HG02943 (cell line): Measurements from ENCODE around the gene PYGB.
A peak's percentile ranks its signal among the peaks of the same experiment; 100 is the strongest.

Experiments used
- ATAC-seq: cut with Tn5 transposase; IDR thresholded peaks from one replicate; pipeline ENCODE4 v1.9.1; 2021; ENCODE audit warnings: mild to moderate bottlenecking, low read depth, moderate library complexity; ENCODE audit not compliant: unreplicated experiment

PYGB gene

GRCh38 chr20:25292176-25292891 lies 44.4 kb downstream of the PYGB start:
- ATAC-seq, result no peak

- ATAC-seq, result no peak
Observed at GRCh38 chr20:25293507-25293906, 45.6 kb downstream of the PYGB start.

- ATAC-seq, result no peak
Observed at GRCh38 chr20:25293910-25294458, 46.1 kb downstream of the PYGB start.

GRCh38 chr20:25294459-25295385 lies 46.8 kb downstream of the PYGB start:
- no peak for ATAC-seq

- ATAC-seq, result no peak
Observed at GRCh38 chr20:25295386-25296093, 47.7 kb downstream of the PYGB start.

- ATAC-seq, result peak; percentile 41
Observed at GRCh38 chr20:25296094-25297093, 48.5 kb downstream of the PYGB start.

- ATAC-seq, result peak; percentile 62
Observed at GRCh38 chr20:25297141-25297905, 49.4 kb downstream of the PYGB start.

- ATAC-seq, result no peak
Observed at GRCh38 chr20:25299806-25300205, 51.9 kb downstream of the PYGB start.

GRCh38 chr20:25300496-25301170 lies 52.7 kb downstream of the PYGB start:
- ATAC-seq, result no peak

- no peak for ATAC-seq
Observed at GRCh38 chr20:25301357-25301920, 53.6 kb downstream of the PYGB start.

GRCh38 chr20:25302596-25302995 lies 54.7 kb downstream of the PYGB start:
- no peak for ATAC-seq

- no peak for ATAC-seq
Observed at GRCh38 chr20:25303292-25304024, 55.6 kb downstream of the PYGB start.

GRCh38 chr20:25304025-25304549 lies 56.2 kb downstream of the PYGB start:
- no peak for ATAC-seq

- ATAC-seq, result no peak
Observed at GRCh38 chr20:25306991-25307903, 59.4 kb downstream of the PYGB start.

- no peak for ATAC-seq
Observed at GRCh38 chr20:25308083-25308491, 60.2 kb downstream of the PYGB start.
